M059J (cell line): ENCODE measurements around the gene FMO3. TPM values are rescaled to one million over a fixed set of nuclear protein-coding genes. Genes with fewer than 3 reads are reported as not detected.

Experiments
- DNase-seq: peaks from one replicate; pipeline ENCODE4 v3.0.0-alpha.2; 2012; ENCODE audit warnings: low read depth
- total RNA-seq: library from RNA; depleted of rRNA; stranded (reverse); fragments of >200 nt; shearing (Covaris generic); gene quantifications from 2 replicates; pipeline ENCODE4 v1.2.3, GENCODE V29; 2014

The FMO3 gene
- total RNA-seq, 1 experiment from 2014 or later = not detected

DNA sequence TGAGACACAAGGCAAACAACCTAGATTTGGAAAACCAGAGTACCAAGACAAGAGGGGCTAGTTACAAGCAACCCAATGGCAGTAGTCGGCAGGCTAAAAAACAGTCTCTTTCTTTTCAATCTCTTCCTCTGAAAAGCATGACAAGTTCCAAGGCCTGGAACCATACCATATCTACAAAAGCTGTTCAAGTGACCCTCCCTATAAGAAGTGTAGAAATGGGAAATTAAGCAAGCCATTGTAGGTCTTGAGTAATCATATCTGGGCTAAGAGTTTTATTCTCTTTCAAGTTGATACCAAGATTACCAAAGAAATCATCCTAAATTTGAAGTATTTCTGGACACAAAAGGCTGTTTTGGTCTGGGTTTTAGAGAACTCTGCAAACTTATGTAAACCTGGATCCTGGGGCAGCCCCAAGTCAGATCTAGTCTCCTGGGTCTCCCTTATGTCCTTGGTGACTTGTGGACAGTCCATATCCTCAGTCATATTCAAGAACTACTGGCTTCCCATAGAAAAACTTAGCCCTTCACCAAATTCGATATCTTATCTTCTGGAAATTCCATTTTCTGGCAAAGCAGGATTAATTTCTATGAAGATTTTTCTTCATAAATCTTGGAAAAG, 24.7 kb downstream of the FMO3 start:
- no peak for DNase-seq

DNA sequence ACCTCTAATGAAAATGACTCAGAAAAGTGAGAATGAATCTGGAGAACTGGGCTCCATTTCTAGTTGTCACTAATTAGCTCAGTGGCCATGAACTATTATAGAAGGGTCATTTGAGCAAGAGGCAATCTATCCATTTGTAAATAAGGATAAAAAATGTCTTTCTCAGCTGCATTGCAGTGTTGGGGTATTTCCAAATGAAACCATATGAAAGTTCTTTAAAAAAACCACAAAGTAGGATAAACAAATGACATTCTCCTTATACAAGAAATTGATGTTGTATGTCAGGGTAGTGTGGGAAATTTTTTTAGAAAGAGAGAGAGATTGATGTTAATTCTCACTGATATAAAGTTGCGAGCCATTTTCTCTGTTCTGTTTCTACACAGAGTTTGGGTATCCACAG, 26.0 kb downstream of the FMO3 start:
- DNase-seq = no peak

DNA sequence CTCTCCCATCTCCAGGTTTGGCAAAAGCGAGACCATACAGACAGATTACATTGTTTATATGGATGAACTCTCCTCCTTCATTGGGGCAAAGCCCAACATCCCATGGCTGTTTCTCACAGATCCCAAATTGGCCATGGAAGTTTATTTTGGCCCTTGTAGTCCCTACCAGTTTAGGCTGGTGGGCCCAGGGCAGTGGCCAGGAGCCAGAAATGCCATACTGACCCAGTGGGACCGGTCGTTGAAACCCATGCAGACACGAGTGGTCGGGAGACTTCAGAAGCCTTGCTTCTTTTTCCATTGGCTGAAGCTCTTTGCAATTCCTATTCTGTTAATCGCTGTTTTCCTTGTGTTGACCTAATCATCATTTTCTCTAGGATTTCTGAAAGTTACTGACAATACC, 26.4 kb downstream of the FMO3 start:
- no peak for DNase-seq

DNA sequence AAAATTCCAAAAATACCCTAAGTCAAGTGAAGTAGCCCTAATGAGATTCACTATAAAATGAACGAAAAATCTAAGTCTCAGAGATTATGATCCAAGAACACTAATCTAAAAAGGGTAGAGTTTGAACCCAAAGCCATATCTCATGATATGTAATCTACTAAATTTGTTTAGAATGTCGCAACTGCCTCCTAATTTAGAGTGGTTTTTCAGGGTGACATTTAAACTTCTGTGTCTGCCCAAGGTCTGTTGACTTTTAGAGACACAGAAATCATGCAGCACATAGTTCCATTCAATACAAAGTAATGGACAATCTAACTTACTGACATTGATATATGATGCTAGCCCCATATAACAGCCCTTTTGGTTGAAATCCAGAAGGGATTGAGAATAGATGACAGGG, 28.9 kb downstream of the FMO3 start:
- DNase-seq = no peak

DNA sequence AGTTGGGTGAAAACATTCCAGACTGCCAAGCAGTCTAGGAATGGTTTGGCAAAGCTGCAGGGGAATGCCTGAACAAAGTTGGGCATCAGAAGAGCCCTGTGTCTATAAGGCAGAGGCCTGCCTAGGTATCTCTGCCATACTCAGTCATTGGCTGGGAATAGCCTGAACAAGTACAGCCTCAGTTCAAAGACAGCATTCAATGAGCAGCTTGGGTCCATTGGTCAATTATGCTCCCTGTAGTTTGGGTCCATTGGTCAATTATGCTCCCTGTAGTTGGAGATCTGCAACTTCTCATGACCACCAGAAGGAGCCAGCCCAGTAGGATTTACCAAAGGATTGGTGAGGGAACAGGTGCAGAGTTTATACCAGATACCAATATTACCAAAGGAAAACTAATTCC, 31.6 kb downstream of the FMO3 start:
- DNase-seq = no peak

DNA sequence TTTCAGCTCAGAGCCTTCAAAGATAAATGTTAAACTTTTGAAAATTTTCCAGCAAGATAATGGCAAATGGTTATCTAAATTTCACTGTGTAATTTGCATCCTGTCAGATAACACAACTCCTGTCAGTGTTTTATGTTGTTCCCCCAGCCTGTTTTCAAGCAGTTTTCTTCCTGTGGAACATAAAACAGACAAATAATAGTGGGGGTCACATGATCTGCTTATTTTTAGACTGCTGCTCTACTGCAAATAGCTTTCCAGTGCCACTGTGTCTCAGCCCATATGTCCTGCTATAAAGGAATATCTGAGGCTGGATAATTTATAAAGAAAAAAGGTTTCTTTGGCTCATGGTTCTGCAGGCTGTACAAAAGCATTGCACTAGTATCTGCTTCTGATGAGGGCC, 32.2 kb downstream of the FMO3 start:
- no peak for DNase-seq

DNA sequence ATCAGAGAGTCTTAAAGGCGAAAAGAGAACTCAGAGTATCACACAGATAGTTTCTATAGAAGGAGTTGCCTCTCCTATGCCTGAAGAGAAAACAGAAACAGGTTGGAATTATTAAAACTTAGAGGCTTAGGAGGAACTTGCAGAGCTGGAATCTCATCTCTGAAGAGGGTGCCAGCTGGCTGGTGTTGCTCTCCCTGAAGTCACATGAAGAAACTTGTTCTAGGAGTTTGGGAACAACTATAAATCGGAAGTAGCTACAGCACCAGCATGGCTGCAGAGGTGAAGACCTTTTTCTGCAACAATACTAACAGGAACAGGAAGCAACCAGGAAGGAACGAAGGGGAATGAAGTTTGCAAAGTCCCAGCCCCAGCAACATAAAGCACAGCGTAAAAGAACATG, 35.8 kb downstream of the FMO3 start:
- DNase-seq = no peak

DNA sequence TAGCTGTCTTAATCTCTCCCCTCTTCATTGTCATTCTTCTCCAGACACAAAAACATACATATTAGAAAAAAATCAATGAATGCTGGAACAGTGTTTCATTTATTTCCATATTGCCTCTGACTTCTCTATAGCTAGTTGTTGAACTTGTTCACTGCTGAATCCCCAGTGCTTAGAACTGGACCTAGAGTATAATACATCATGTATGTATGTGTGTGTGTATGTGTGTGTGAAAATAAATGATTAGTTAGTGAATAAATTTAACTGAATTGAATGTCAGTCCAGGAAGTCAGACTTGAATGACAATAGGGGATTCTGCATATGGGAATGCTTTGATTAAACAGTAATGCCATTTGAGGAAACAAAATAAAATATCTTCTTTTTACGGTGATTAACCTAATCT, 36.4 kb downstream of the FMO3 start:
- DNase-seq = no peak

DNA sequence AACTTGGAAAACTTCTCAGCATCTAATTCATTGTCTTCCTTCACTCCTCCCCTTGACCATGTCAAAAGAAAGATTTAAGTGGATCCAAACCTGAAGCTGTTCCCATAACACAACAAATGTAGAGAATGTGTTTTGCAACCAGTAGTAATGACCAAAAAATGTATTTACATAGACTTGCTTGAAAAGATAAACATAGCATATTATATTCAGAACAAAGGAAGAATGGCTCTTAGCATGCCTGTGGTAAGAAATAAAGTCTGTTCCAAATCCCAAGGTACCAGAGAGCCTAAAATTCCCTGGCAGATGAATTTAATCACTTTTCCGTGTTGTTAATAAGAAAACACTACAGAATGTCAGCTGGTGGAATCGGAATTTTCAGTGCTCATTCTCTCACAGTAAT, 36.8 kb downstream of the FMO3 start:
- DNase-seq = peak; percentile 3

DNA sequence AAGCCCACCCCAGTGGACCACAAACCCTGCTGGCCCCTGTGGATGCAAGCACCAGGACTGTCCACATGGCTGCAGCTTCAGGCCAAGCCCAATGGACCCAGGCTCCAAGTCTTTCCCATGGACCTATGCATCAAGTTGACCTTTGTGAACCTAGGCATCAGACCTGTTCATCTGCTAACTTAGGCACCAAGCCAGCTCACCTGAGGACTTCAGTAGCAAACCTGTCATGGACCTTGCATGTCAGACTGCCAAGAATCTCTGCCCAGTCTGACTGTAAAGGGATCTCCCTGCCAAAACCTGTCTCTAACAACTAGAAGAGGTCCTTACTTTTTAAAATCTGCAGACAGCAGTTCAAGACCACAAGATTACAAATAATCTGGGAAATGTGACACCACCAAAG, 37.8 kb downstream of the FMO3 start:
- no peak for DNase-seq

DNA sequence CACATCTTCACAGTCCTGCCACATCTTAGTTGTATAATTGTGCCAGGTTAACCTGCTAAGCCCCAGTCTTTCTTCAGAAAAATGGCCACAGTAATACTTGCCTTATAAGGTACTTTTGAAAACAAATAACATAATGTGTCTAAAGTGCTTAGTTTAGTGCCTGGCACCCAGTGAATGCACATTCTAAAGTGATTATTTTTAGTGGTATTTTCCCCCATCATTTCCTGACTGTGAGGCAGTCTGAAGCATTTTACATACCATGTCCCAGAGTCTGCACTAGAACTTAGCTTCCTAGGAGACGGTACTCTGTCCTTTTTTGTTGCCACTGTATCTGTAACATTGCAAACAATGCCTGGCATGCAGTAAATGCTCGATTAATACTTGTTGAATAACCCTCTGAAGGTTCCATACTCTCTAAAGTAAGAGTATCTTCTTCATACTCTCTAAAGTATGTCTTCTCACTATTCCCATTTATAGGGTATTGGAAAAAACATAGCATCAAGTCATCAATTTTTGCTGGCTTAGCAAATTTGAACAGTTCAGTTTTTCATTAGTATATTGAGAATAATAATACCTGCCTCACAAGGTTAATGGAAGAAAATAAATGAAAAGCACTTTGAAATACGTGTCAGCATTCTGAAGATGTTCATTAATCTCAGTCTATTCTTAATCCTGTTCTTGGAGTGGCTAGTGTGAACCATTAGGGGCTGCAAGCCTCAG, 43.7 kb downstream of the FMO3 start:
- no peak for DNase-seq

DNA sequence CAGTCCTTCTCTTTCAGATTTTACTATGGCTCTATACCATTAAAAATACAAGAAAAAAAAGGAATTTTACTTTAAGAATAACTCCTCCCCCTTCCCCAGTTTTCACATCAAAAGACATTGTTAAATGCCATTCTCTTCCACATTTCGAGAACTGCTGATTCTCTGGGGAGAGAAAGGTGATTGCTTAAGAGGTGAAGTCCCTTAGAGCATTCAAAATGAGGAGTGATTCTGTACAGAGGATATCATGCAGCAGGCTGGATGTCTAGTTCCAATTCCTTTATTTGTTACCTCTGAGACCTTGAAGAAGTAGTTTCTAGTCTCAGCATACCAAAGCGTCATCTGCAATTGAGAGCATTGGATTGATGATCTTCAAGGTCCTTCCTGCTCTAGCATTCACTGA, 46.9 kb downstream of the FMO3 start:
- no peak for DNase-seq

DNA sequence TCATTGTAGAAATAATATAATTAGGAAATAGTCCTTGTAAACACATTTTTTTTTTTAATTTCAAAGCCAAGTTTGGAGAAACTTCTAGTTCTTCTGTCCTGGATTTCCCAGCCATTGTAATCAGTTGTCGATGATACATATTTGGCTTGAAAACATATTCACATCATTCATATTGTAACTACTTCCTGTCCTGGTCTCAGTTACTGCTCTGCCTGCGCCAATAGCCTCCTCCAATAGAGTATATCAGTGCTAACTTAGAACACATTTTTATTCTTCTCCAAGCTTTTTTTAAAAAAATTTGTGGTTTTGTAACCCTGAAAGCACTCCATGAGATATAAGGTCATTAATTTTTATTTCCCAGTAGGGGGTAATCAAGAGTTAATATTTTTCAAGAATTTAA, 48.3 kb downstream of the FMO3 start:
- DNase-seq = no peak

DNA sequence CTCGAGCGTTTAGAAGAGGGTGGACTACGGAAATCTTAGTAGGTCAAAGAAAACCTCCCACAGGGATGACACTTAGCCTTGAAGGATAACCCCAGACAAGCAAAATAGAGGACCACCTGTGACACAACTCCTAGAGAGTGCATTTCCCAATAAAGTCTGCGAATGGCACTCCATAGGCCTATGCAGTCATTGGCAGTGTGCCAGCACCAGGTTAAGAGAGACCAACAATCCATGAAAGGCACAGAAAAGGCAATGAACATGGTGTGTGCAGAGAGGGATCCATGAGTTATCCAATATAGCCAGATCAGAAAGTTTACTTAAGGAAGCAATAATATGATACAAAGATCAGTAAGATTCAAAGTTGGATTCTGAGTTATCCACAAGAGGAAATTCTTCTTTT, 49.2 kb downstream of the FMO3 start:
- DNase-seq = no peak

DNA sequence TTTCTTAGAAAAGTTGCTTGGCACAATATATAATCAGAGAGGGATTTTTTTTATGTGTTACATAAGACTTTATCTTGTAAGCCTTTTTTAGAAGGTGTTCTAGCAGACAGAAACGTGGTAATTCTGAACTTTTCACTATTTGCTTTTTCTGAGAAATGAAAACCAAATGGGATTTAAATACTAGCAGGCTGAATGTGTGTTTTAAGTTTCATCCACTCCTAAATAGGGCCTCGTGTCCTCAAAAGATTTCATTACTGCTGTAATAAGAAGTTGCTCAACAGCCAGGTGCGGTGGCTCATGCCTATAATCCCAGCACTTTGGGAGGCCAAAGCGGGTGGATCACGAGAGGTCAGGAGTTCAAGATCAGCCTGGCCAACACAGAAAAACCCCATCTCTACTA, 49.7 kb downstream of the FMO3 start:
- no peak for DNase-seq

DNA sequence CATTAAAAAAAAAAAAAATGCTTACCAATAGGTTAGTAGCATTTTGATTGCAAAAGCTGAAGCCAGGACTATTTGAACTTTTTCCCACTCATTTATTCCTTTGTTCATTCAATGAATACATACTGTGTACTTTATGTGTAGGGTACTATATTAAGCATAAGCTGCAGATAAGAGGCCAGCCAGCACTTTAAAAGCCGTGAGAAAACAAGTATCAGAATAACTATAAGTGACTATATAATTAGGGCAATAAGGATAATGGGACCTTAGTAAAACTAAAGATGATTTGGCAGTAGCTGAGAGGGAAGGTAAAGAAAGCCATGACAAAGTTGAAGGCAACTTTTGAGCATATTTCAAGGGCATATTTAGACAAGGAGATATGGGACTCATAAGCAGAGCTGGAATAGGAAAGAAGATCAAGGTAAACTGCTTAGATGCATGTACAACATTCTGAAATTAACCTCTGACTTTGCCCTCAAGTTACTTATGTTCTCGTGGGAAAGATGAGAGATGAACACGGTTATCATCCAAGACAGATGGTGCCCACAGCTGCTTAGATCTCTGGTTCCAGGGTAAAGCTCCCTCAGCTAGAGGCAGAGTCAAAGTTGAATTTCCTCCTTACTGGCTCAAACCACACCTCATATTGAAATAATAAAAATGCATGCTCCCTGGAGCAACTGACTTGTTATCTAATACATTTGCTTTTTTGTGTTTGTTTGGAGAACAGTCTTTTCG, 50.4 kb downstream of the FMO3 start:
- no peak for DNase-seq

DNA sequence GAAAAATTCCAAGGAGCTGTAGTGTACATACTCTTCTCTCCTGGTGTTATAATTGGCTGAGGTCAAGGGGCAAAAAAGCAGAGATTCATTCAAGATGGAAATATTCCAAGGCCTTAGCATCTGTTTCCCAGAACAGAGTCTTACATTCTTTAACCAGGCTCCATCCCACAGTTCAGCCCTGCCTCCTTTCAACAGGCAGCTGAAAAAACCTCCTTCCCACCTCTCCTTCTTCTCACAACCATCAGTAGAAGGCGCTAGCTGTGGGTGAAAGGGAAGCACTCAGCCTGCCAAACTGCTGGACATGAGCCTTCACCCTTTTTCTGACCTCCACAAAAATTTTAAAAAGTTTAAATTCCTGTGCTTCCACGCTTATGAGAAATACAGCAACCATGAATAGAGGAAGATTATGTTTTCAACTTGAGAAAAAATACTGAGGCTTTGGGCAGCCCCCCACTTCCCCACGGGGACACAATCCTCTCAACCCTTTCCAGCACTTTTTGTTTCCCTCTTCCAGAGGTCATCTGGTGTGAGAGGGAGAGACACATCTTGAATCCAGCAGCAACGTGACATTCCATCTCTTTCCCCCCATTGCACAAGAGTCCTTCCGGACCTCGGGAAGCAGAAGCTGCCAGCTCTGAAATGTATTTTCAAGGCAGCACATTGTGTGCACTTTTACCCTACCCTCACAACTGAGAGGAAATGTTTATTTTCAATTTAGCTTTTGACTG, 51.1 kb downstream of the FMO3 start:
- peak; percentile 28 for DNase-seq

DNA sequence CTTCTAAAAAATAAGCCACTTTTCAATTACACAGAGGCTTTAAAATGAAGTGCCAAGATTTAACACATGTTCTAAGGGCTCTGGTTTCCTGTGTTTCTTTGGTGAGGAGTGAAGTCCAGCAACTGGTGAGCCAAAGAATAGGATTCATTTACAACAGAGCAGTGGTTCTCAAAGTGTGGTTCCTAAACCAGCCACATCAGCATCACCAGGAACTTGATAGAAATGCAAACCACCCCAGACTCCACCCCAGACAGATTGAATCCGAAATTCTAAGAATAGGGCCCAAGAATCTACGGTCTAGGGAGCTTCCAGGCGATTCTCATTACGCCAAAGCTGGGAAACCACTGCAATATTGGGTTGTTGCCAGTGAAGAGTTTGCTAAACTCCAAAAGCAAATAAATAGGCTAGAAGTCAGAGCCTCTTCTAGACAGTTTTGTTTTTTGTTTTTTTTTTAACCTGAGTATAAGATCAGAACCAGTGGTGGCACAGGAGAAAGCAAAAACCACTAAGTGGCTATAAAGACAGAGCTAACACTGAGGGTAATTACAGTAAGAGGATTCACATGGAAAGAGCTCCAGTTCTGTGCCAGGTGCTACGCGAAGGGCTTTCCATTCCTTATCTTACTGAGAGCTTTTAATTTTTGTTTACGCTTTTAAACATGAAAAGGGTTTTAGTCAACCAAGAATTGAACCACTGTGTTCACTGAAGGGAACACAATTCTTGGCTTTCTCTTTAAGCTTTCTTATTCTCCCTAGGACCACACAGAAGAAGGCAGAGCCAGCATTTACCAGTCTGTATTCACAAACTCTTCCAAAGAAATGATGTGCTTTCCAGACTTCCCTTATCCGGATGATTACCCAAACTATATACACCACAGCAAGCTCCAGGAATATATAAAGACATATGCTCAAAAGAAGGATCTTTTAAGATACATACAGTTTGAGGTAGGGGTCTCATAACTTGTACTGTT, 52.0 kb downstream of the FMO3 start:
- DNase-seq = peak; percentile 29

DNA sequence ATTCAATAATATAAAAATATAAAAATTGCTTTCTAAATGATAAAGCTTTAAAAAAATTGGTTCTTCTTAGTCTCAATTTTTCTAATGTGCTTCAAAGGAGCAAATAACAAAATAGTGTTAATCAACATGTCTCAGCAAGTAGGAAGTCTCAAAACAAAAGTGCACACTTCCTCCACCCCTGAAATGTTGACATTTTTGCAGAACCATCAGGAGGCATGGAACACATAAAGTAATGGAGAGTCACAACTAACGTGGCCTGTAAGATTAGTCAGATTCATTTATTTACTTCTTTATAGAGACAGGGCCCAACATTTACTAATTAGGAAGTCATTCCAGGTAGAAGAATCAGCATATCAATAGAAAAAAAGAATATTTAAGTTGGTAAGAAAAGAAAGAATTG, 59.5 kb downstream of the FMO3 start:
- DNase-seq = no peak

DNA sequence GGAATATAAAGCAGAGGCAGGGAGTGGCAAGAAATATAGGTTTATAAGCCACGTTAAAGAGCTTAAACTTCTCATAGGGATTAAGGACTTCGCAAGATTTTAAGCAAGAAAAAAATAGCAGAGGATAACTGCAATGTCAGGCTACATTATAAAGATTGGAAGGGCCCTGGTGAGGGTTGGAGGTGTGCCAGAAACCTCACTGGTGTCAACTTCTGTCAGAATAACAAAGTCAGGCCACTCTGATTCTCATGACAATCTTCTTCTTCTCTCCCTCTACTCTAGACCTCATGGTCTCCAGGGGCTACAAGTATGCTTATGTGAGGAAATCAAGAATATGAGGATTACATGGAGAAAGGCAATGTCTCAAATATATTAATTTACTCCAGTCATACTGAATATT, 61.8 kb downstream of the FMO3 start:
- DNase-seq = peak; percentile 1

DNA sequence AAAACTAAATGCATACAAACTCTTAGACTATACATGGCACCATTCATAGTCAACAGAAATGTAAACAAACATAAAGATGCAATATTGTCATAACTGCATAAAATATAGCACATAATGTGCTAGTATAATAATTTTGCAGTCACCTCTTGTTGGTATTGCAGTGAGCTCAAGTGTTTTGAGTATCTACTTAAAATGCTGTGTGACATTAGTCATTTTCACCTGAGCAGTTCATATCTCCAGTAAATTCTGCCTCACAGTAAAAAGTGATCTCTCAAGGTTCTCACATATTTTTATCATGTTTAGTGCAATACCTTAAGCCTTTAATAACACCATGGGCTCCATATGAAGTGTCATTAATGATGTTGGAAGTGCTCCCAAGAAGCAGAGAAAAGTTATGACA, 64.8 kb downstream of the FMO3 start:
- DNase-seq = no peak
